Measurements from ENCODE around the gene COPE.
"Not testable (repeated sequence)": the region's sequence is repeated elsewhere in the genome, so short reads cannot be mapped to it uniquely, and the experiment has no call there.

Gene COPE

DNA sequence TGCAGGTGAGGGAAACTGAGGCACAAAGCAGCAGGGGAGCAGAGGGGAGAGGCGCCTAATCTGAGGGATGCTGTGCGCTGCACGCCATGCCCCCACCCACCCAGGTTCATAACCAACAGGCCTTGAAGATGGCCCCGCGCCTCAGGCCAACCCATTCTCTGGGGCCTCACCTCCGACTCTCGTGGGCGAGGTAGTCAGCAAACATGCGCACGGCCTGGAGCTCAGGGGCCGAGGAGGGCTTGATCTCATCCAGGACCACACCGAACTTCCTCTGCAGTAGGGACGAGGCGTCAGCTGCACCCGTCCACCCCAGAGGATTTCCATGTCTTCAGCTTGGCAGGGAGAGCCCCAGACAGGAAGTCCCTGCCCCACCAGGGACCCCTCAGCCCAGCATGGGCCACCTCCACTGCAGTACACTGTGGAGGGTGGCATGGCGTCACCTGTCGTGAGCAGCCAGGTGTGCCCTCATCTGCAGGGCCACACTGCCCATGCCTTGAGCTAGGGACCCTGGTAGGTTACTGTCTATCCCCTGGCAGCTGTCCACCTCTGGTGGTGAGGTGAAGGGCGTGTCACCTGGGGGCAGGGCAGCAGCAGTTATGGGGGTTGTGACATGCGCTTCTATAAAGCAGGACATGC, 8.3 kb downstream of the COPE start:
- DNase-seq (ENCODE audit: extremely low spot score, insufficient read length, low read depth) (no peak), FAIRE-seq (no peak)

DNA sequence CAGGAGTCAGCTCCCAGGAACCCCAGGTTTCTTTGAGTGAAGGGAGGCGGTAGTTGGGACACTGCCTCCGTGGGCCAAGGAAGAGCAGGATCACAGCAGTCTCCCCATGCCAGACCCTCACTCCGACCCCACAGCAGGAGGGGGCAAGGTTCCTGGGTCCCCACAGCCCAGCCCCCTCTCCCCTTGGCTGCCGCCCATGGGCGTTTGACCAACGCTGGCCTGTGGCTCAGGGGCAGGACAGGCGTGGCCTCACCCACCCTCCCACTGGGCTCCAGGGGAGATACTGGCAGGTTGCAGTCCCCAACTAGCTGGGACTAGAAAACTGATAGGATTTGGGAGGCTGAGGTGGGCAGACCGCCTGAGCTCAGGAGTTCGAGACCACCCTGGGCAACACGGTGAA, 9.2 kb downstream of the COPE start:
- DNase-seq (ENCODE audit: extremely low spot score, insufficient read length, low read depth): no peak
- FAIRE-seq: no peak

DNA sequence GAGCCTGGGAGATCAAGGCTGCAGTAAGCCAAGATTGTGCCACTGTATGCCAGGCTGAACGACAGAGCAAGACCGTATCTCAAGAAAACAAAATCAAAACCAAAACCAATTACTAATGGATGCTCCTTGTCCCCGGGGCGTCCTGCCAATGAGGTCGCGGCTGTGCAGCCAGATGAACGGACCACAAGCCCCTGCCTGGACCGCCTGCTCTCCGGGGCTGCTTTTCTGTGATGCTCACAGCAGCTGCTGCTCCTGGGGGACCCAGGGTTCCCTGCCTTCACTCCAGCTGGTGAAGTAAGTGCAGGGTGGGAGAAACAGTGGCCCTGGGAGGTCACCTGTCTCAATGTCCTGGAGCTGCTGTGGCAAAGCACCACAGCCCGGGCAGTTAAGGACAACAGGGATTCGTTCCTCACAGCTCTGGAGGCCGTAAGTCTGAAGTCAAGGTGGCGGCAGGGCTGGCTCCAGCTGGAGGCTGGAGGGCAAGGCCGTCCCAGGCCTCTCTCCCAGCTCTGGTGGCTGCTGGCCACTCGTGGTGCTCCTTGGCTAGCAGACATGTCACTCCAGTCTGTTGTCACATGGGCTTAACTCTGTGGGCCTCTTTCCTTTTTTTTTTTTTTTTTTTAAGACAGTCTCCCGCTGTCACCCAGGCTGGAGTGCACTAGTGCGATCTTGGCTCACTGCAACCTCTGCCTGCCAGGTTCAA, 10.1 kb downstream of the COPE start:
- DNase-seq (ENCODE audit: extremely low spot score, insufficient read length, low read depth) (no peak), FAIRE-seq (no peak)

DNA sequence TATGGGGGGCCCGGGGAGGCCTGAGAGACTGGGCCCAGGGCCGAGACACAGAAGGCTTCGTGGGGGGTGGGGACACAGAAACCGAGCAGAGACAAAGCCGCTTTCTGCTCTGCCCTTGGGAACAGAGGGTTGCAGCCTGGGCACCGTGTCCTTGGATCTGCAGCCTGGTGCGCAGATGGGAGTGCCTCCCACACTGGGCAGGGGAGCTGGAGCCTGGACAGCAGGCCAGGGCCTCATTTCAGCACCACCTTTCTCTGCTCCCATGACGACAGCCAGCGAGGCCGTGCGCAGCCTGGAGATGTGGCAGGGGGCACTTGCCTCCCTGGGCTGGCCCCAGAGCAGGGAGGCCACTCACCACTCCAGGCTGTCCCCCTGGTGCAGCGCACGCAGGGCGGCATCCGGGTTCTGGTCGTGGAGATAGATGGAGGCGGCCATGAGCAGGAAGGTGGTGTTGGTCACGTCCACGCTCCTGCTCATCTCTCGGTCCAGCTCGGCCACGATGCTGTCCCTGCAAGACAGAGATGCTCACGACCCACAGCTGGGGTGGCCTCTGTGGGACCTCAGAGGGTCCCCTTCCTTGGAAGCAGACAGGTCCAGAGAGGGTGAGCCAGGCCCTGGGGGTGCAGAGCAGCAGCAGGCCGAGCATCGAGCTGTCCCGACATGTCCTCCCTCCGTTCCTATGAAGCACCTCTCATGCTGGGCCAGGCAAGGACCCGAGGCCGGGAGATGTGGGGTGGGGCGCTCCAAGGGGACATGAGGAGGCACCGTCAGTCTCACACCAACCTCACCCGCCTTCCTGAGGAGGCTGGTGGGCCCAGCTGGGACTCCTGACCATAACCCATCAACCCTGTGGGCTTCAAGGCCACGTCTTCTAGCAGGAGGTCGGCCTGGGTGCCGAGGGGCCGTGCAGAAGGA, 12.3 kb downstream of the COPE start:
- no peak for FAIRE-seq
- no peak for DNase-seq (ENCODE audit: extremely low spot score, insufficient read length, low read depth)

DNA sequence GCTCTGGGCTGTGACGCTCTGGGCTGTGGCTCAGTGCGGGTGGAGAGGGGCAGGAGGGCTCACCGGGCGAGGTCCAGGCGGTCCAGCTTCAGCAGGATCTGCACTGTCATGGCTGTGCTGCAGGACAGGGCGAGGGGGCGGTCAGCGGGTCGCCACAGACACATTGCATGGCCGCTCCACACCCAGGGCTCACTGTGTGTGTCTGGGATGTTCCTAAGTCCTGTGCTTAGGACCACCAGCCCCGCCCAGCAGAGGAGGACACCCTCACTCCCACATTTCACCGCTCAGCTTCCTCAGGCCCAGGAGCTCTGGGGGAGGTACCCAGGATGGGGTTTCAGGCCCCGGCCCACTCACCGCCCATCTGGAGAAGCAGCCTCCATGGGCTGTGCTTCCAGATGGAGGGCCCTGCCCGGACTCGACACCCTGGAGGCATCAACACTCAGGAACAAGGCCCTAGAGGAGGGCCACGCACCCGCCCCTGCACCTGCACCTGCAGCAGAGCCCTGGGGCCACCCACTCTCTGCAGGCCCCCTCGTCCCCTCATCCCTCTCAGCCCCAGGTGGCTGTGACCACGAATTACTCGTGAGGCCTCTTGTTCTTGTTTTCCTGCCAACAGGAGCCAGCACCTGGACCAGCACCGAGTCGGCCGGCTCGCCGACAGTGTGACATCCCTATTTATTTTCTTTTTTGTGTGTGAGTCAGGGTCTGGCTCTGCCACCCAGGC, 13.5 kb downstream of the COPE start:
- DNase-seq (ENCODE audit: extremely low spot score, insufficient read length, low read depth): no peak
- FAIRE-seq: no peak

DNA sequence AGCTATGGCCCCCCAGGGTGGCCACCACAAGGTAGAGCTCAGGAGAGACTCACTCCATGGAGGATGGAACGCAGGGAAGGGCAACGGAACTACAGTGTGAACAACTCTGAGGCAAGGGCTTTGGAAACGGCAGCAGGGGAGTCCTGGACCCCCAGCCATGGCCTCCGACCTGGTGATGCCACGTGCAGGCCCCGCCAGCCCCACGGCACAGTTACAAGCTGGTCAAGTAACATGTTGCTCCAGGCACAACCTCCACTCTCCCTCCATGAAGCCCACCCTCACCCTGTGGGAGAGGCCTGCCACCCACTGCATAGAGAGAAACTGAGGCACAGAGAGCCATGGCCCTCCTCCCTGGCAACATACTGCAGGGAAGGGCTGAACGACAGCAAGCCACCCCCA, 14.1 kb downstream of the COPE start:
- no peak for FAIRE-seq
- no peak for DNase-seq (ENCODE audit: extremely low spot score, insufficient read length, low read depth)

DNA sequence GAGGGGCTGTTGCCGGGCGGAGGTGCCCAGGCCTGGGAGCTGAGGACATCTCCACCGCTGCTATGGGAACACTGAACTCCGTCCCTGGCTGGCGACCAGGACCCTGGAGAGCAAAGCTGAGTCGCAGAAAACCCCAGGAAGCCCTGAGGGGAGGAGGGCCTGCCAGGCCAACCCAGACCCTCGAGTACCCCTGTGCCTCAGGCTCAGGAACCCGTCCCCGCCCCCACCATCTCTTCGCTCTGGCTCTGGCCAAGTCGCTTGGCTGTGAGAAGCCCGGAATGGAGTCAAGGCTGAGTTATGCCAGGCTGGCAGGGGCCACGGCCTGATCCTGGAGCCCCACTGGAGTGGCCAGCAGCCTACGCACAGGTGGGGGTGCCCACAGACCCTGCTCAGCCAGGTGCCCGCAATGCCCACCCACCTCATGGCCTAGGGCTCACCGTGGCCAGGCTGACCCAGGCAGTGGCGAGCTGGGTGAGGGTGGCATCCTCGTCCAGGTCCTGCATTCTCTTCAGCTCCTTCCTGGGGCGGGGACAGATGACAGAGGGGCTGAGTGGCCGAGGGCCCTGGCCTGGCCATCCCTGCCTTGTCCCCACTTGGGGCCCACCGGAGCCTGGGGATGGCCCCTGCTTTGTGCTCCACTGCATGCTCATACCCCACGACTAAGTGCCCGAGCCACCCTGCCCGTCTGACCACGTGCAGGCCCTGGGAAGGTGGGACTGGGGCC, 14.7 kb downstream of the COPE start:
- DNase-seq (ENCODE audit: extremely low spot score, insufficient read length, low read depth) (no peak), FAIRE-seq (no peak)

DNA sequence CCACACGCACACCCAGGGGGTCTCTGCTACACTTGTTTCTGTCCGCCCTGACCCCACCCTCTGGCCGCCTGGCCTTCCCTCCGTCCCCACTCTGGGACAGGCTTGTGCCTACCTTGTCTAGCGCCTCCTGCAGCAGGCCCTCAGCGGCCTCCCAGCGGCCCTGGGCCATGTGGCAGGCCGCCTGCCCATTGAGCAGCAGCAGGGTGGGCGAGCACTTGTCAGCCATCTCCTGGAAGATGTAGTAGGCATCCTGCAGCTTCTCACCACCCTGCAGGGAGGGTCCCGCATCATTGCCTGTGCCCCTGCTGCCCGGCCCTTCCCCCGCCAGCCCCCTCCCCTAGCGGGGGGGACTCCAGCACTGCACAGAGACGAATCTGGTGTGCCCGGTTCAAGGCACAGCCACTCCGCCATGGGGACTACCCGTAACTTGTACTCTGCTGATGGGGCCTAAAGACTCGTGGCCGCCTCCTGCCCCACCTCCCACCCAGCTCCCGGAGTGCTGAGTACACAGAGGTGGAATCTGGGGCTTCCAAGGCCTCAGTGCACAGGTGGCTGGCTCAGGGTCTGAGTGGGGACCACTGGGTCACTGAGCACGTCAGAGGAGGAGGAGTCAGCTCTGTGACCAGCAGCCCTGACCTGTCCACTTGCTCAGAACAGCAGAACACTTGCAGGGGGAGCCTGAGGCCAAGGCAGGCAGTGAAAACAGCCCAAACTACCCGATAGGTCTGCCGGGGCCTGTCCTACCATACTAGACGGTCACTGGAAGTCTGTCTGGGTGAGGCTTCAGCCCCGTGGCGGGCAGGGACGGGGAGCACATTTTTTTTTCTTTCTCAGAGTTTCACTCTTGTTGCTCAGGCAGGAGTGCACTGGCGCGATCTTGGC, 15.8 kb downstream of the COPE start:
- FAIRE-seq: no peak
- DNase-seq (ENCODE audit: extremely low spot score, insufficient read length, low read depth): no peak

DNA sequence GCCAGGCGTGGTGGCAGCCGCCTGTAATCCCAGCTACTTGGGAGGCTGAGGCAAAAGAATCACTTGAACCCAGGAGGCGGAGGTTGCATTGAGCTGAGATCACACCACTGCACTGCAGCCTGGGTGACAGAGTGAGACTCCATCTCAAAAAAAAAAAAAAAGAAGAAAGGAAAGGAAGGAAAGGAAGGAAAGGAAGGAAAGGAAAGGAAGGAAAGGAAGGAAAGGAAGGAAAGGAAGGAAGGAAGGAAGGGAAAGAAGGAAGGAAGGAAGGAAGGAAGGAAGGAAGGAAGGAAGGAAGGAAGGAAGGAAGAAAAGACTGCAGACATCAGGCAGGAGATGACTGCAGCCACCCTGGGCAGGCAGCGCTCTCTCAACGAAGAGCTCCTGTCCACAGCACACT, 16.7 kb downstream of the COPE start:
- not testable (repeated sequence) for DNase-seq (ENCODE audit: extremely low spot score, insufficient read length, low read depth); FAIRE-seq

DNA sequence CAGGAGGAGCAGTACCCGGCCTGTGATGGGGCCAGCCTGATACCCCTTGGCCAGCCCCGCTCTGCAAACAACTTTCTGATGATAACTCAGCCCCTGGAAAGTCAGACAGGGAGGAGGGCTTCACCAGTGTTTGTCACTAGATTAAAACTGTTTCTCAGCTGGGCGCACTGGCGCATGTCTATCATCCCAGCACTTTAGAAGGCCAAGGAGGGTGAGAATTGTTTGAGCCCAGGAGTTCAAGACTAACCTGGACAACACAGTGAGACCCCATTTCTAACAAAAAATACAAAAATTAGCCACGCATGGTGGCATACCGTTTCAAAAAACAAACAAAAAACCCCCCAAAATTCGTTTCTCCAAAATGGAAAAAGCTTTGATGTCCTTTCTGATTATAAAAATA, 17.7 kb downstream of the COPE start:
- no peak for DNase-seq (ENCODE audit: extremely low spot score, insufficient read length, low read depth)
- FAIRE-seq: no peak

DNA sequence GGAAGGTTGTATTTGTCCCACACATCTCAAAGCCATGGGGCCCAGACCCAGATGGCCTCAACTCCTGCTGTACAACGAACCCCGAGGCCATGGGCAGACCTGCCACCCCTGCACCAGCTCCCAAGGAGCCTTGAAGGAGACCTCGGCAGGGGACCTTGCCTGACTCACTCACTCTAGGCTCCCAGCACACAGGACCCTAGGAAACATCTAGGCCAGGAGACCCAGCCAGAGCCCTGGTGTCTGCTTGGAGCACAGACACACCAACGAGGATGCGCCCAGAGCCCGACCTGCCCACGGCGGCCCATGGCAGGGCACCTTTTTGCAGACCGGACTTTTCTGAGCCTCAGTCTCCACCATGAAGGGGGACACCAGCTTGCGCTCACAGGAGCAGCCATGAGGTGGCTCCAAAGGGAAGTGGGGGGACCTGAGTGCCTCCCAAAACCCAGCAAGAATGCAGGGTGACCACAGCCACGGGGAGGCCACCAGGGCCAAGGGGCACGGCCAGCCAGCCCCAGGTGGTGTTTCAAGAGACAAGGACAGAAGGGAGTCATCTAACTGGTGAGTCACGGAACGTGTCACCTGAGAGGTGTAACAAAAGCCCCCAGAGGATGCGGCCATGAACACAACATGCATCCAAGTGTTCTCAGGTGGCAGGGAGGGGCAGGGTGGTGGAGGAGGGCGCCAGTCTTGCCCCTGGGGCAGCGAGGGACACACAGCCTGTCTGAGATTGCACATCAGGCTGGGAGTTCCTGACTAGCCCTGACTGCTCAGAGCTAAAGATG, 18.3 kb downstream of the COPE start:
- FAIRE-seq (no peak), DNase-seq (ENCODE audit: extremely low spot score, insufficient read length, low read depth) (no peak)

DNA sequence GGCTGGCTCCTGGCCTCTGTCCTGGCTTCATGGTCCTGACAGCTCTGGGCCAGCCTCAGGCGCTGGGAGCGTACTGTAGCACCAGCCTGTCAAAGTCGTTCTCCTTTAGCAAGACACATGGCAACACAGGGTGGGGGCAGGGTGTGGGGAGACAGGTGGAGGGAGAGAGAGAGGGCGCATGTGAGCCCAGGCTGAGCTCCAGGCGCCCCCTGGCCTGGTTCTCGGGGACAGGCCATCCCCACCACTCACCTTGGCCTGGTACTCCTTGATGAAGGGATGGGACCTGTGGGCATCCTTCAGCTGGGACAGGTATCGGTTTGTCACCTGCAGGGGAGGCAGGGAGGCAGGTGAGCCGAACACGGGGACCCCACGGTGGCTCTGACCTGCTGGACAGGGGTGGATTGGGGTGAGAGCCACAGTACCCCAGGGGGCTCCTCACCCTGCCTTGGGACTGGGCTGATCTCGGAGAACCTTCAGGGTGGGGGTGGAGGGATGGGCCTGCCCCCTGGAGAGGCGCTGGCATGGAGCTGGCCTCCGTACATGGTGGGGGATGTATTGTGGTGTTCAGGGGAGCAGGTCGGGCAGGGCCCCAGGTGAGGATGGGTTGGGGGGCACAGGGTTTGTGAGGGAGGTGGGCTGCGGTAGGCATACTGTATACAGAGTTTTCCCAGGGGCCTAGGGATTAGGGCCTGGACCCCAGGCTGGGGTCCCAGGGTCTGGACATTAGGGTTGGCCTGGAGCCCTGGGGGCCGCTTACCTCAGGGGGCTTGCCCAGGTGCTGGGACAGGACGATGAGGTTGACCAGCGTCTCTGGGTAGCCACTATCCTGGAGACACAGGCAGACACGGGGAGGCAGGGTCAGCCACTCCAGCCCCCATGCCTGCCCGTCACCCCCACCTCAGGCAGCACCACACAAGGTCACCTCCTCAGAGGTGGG, 19.3 kb downstream of the COPE start:
- FAIRE-seq: no peak

DNA sequence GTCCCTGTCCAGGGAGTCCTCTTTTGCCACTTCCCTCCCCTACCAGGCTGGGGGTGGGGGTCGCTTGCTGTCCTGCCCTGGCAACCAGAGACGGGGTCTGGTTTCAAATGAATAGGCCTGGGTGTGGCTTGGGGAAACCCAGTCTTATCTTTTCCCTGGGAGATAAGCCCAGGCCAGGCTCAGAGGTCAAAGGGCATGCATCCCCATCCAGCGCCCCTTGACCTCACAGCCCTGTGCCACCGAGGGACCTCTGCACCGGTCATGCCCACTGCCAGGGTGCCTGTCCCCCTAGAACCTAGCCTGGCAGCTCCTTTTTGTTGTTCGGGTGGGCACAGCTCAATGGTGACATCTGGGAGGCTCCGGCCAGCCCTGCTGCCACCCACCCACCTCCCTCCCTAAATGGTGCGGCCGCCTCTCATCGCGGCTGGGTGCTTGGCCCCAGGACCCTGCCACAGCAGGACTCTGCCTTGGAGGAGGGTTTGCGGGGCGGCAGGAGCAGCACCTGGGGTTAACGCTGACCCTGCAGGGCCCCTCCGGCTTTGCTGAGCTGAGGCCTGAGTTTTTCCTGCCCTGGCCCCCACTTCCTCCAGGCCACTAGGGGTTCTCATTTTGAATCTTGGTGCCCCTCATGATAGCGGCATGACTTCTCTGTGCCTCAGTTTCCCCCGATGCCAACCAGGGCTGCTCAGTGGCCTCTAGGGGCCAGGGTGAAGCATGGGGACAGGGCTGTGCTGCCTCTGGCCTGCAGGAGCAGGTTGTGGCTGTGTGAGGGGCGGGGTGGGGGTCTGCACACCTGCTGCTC, 20.4 kb downstream of the COPE start:
- DNase-seq (ENCODE audit: extremely low spot score, insufficient read length, low read depth) (no peak), FAIRE-seq (no peak)

More for the DNA sequence above, 19.3 kb downstream of the COPE start:
- DNase-seq (ENCODE audit: extremely low spot score, insufficient read length, low read depth): no peak

DNA sequence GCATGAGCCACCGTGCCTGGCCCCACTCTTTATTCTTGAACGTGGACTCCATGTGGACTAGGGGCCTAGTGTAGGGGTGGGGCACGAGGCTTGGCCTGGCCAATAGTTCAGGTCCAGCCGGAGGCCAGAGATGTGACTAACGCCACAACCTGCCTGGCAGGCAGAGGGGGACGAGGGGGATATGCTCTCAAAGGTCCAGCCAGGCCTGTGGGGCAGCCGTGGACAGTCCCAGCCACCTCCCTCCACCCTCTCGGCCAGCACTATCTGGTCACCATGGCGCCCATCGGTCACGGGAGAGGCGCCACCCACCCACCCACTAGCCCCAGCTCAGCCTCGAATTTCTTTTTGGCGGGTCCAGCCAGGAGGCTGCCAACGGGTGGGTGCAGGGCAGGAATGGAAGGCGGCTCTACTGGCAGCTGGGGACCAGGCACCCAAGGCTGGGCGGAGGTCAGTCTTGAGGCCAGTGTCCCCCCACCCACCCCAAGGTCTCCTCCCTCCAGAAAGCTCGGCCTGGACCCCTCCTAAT, 21.0 kb downstream of the COPE start:
- FAIRE-seq (no peak), DNase-seq (ENCODE audit: extremely low spot score, insufficient read length, low read depth) (no peak)

DNA sequence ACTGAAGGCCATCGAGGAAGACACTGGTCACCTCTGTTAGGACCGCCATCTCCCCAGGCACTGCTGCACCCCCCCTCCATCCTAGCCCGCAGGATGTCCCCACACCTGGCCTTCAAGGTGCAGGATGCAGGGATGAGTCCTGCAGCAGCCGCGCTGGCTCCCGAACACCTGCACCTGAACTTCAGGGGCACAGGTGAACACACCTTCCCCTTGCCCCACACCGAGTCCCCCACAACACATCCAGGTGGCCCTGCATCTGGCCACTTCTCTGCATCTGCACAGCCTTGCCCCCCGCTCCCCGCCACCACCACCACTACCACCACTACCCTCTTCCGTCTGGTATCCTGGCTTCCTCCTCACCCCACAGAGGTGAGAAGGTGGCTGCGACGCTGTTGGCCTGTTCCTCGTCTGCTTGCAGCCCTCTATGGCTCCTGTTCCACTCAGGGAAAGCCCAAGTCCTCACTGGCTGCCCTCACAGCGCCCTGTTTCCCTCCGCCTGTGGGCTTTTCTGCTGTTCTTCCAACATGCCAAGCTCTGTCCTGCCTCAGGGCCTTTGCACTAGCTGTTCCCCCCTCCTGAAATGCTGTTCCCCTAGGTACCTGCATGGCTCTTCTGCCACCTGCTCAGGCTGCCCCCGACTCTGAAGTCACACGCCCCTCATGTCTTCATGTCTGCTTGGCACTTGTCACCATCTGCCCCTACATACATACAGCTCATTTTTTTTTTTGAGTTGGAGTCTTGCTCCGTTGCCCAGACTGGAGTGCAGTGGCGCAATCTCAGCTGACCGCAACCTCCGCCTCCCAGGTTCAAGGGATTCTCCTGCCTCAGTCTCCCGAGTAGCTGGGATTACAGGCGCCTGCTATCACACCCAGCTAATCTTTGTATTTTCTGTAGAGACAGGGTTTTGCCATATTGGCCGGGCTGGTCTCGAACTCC, 21.8 kb downstream of the COPE start:
- DNase-seq (ENCODE audit: extremely low spot score, insufficient read length, low read depth): no peak
- FAIRE-seq: no peak

Data from GM18507 (cell line).